HG03095 (cell line): ENCODE results near the gene VSX1.

Experiments used
- ATAC-seq: cut with Tn5 transposase; IDR thresholded peaks from one replicate; pipeline ENCODE4 v1.9.1; 2021; ENCODE audit warnings: moderate library complexity; ENCODE audit not compliant: unreplicated experiment

The VSX1 gene

DNA sequence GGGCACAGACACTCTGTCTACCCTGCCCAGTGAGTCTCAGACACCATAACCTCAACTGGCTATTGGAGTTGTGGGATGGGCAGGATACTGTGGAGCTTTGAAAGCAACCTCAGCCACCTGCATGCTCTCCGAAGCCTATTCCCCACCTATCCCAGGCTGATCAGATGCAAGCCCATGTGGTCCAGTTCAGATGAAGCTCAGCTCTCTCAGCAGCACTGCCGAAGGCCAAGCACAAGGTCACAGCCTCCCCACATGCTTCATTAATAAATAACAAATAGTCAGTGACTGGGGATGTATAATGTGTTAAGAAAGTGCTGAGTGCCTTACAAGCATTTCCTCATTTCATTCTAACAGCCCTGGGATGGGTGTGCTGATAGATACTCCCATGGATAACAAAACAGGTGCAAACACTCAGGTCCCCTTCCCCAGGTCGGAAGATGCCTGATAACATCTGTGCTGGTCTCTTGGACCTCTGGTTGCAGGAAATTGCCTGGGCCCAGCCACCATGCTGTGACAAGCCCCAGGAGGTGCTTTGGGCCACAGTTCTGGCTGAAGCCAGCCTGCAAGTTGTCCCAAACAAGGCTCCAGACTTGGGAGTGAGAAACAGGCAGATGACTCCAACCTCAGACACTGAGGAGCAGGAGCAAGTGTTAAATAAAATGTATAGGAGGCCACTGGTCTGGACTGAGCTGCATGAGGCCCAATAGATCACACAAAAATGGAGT lies 27.7 kb downstream of the VSX1 start:
- ATAC-seq: no peak

GRCh38 chr20:25053255-25054031 lies 28.5 kb downstream of the VSX1 start:
- ATAC-seq: no peak

DNA sequence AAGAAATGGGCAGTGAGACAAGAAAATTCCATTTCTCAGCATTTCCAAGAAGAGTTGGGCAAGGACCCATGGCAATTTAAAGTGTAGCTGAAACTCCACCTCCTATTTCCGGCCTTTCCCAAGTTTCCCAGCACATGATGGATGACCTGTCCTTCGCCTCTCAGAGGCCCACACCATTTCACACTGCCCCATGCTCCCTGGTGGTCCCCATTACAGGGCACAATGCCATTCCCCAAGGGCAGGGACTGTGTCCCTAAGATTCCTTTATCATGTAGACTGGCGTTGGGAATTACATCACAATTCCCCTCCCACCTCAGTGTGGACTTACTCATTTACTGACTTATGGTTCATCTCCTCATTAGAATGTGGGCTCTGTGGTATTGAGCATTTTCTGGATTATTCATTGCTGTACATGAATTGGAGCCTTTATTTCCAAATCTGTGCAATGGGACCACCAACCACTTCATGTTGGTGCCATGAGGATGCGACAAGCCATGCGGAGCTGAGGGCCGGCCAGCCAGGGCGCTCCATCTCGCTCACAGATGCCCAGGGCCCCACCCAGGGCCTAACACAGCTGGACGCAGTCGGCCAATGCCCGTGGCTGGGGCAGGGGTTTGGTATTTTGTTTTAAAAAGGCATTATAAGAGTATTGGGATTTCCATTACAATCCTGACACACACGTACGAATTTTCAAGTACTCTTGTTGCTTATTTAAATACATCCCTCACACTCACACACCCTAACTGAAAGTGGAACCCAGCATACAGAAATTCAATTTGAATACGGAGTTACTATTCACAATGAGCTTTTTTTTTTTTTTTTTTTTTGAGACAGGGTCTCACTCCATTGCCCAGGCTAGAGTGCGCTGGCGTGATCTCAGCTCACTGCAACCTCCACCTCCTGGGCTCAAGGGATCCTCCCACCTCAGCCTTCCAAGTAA lies 29.4 kb downstream of the VSX1 start:
- ATAC-seq: no peak

DNA sequence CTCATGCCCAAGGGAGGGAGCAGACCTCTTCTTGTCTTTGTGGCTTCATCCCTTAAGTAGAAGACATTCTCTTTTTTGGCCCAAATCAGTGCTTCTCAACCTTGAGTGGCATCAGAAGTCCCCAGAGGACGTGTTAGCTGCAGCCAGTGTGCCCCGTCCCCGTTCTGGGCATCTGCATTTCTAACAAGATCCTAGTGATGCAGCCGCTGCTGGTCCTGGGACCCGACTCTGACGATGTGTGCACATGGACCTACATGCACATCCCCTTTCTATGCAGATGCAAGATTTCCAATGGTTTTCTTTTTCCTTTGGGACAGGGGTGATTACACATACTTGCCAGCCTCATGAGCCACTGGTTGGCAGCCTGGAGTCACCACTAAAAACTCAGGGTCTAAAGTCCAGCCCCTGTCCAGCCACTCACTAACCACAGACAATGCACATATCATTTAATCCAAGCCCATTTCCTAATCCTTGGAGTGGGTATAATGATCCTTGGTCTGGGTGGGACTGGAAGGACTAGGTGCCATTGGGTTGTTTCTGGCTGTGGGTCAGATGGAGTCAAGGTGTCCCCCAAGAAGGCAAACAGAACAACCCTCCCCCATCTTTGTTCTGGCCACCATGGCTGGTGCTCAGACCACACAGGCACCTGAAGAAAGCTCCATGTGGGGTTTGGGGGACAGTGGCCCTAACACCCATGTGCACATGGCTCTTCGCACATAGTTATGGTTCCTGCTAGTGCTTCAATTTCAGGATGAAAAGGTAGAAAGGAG lies 30.4 kb downstream of the VSX1 start:
- ATAC-seq: no peak

DNA sequence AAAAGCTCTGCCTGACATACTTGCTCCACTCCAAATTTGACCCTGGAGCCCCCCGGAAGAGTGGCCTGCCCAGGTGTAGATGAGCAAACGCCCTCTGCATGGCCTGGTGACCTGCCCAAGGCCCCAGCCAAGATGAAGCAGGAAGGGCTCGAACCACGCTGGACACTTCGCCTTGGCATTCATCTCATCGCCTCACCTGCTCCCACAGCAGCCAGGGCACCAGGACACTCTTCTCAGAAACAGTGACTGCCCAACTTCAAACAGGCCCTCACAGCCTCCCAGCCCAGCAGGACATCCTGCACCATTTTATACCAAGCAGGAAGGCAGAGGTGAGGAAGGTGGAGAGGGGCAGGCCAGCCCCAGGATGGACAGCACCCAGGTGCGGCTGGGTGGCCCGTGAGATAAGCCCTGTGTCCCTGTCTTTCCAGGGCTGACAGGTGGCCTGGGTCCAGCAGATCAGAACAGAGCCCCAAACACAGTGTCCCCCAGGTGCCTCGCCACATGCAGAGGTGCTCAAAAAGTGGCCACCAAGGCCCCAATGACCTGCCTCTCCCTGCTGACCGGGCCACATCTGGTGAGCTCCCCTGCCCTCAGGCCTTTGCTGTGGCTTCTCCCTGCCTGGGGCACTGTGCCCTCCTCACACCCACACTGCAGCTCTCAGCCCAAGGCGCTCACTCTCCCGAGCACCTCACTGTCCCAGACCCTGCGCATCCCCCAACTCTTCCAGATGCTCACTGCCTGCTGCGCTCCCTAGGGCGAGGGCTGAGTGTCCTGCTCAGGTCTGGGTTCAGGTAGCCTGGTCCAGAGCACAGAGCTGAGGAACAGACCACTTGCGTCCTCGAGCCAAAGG lies 31.2 kb downstream of the VSX1 start:
- ATAC-seq: no peak

DNA sequence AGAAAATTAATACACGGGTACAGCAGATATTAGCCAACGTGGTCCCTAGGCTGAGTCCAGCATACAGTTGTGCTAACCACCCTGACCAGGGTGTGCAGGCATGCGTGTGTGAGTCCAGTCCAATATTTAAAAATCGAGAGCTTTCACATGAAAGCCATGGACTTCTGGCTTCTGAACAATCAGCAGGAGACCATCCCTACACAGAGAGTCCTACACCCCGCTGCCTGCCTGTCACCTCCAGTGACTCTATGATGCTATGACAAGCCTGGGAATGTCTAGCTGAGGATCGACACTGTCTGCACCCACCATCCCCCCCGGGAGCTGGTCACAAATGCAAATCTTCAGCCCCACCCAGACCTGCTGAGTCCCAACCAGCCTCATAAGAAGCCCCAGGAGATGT lies 31.9 kb downstream of the VSX1 start:
- no peak for ATAC-seq

- no peak for ATAC-seq
These were observed 32.5 kb downstream of the VSX1 start for GRCh38 chr20:25049261-25050060.

- ATAC-seq: no peak
These were observed 33.4 kb downstream of the VSX1 start for GRCh38 chr20:25048519-25048952.

DNA sequence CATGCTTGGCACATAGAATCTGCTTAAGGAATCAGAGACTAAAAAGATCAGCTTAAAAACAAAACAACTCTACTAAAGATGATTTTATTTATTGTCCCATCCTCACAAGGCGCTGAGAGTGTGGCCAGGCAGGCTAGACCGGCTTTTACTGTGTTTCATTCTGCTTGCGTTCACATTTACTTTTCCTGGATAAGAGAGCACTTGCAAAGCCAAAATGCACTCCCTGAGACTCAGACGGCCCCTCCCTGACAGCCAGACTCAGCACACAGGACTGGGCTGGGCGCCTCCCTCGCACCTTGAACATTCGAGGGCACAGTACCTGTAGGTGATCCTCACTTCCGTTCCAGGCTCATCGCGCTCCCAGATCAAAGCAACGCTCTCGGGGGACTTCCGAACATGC lies 34.2 kb downstream of the VSX1 start:
- no peak for ATAC-seq

DNA sequence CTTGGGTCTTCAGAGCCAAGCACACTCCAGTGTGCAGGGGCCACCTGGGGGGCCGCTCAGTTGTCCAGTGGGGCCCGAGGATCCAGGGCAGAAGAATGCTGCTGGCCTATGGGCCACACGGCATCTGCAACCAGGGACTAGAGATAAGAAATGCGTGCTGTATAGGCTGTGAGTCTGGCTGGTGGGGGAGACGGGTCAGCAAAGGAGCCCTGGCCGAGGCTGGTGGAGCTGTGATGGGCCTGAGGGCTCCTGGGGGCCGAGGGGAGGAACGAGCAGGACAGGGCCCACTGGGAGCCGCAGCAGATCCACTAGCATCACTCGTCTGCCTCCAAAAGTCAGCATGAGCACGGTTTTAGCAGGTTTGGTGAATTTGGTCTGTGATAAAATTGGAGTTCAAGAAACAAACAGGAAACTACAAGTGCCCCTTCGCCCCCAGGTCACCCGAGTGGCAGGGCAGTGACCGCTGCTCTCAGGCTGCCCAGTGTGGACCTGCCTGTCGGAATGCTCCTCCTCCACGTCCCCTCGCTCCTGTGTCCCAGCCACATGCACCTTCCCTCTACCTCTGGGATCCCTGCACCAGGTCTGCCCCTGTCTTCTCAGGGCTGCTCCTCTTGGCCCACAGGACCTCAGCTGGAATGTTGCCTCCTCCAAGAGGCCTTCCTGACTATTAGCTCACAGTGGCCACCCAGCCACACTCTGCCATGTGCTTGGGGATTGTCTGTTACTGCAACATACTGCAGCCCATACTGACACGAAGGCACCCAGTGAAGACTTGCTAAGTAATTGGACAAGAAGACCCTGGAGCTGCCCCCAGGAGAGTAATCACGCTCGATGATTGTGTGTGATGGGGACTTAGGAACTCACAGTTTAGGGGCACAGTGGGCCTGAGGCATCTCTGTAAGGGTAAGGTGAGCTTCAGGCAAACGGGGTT lies 34.9 kb downstream of the VSX1 start:
- no peak for ATAC-seq

DNA sequence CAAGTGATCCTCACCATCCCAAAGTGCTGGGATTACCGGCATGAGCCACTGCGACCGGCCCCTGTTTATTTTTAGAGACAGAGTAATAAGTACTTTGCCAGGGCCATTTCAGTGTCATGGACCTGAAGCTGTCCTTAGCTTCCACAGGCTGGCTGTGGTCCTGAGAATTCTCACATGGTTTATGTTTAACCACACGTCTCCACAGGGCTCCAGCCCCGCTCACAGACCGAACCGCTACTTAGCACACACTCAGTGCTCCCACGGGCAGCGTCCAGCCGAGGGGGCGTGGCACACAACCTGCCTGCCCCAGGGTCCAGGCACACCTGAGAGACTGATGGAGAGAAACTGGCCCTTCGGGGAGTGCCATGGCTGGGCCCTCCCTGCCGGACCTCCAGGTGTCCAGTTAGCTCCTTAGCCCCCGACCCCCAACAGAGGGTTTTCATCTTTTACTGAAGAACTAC lies 35.7 kb downstream of the VSX1 start:
- no peak for ATAC-seq

GRCh38 chr20:25045343-25045712 lies 36.6 kb downstream of the VSX1 start:
- ATAC-seq: no peak

DNA sequence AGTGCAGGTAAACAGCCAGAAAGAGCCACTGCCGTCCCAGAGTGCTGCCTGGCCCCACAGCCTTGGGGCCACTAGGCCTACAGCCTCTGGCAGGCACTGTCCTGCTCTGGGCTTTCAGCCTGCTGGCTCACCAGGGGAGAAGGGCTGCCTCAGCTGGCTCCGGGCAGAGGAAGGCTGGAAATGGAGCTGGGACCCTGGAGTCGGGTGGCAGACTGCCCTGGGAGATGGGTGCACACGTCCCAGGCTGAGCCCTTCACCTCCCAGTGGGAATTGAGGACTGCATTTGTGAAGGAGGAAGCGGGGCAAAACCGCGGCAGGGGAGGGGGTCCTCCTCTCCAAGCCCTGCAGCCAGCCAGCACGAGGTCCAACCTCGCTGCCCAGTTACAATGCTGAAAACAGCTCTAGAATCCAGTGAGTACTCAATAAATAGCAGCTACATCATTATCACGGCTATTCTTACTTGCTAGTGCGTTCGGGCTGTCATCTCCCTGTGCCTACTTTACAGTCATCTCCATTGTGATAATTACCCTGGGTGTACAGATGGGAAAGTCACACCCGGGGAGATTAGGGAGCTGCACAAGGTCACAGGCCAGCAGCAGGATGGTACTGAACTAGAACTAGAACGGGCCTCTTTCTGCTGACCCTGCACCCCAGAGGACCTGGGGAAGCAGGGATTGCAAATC lies 37.1 kb downstream of the VSX1 start:
- no peak for ATAC-seq

- ATAC-seq: no peak
These were observed 37.7 kb downstream of the VSX1 start for GRCh38 chr20:25044261-25044560.

DNA sequence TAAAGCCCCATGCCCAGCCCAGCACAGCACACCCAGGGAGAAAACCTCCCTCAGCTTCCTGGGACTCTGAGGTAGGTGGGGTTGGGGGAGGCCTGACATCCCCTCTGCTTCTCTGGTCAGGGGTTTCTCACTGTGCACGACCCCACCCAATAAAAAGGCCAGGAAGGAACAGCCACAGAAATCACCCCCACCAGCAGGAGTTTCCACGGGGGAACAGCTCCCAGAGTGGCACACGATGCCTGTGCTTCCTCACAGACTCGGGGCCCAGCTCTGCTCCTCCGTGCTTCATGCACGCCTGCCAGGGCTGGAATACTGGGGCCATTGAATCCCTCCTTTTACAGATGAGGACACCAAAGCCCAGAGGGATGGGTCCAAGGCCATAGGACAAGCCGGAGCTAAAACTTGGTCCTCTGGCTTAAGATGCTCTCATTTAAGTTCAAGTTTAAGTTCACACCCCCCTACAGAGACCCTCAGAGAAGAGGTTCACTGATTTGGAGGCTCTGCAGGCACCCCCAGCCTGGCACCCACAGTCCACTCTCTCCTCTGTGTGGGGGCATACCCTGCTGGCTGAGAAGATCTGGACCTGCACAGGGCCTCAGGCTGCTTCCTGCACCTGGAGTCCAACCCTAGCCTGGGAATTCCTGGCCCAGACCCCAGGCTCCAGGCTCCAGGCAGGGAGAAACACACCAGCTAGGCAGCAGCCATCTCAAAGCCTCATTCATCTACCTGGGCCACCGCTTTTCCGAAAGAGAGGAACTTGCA lies 38.3 kb downstream of the VSX1 start:
- ATAC-seq: no peak
